Right lobe of liver (tissue), 6 donors: ENCODE measurements around the gene SOHLH2. TPM values are rescaled to one million over a fixed set of nuclear protein-coding genes. Genes with fewer than 3 reads are reported as not detected.

Experiments used
- ATAC-seq, 4 donors: fragments of 200-7000 bp; cut with Tn5 transposase; one replicate each; pipeline ENCODE4 v1.9.1; 2020; ENCODE audit warnings: mild to moderate bottlenecking in 4 of 4, moderate library complexity in 4 of 4
- DNase-seq, 3 donors: peaks; one replicate each; pipeline ENCODE4 v3.0.0-alpha.2; 2020
- H3K27ac ChIP-seq, 3 donors: fragments of 200-600 bp; one replicate each; pipeline ENCODE4 v1.8.0; 2022
- H3K27me3 ChIP-seq, 2 donors: fragments of 200-600 bp; one replicate each; pipeline ENCODE4 v1.8.0; 2022
- H3K36me3 ChIP-seq, 4 donors: fragments of 200-600 bp; sonication (generic) in 1 of 4; one replicate each; pipeline versions ENCODE4 v1.5.1 to v1.8.0; 2017 to 2022; ENCODE audit warnings: control low read depth in 1 of 4
- H3K4me1 ChIP-seq, 4 donors: fragments of 200-600 bp; sonication (generic) in 1 of 4; one replicate each; pipeline versions ENCODE4 v1.5.1 to v1.8.0; 2017 to 2022; ENCODE audit warnings: control low read depth in 1 of 4
- H3K4me3 ChIP-seq, 3 donors: fragments of 200-600 bp; one replicate each; pipeline ENCODE4 v1.8.0; 2022
- H3K9me3 ChIP-seq, 4 donors: fragments of 200-600 bp; sonication (generic) in 1 of 4; one replicate each; pipeline versions ENCODE4 v1.5.1 to v1.8.0; 2017 to 2022; ENCODE audit warnings: control low read depth in 1 of 4
- CTCF ChIP-seq, 4 donors: fragments of 200-600 bp in 3 of 4; fragments of 450-650 bp in 1 of 4; IDR thresholded peaks; one replicate each; pipeline versions ENCODE4 v1.5.1 to v1.8.0; 2016 to 2022; ENCODE audit warnings: antibody characterized with exemption in 4 of 4, mild to moderate bottlenecking in 2 of 4
- POLR2A ChIP-seq: fragments of 450-650 bp; IDR thresholded peaks from one replicate; pipeline ENCODE4 v1.6.1; 2017; ENCODE audit warnings: antibody characterized with exemption, mild to moderate bottlenecking
- WGBS: methylation state at CpG from one replicate; pipeline ENCODE4 v1.1.6; 2018; ENCODE audit warnings: low coverage, low lambda C conversion rate; ENCODE audit not compliant: insufficient coverage; ENCODE audit errors: missing lambda C conversion rate; 5-methylcytosine and 5-hydroxymethylcytosine counted together
- intact Hi-C, 2 donors: fragments of 100-400 bp; cut with DNase I; formaldehyde crosslinking; loops; one replicate each; pipeline versions ENCODE4 v1.11.2 to v1.14.1; 2022
- total RNA-seq, 6 experiments: library from RNA; depleted of rRNA in 2 of 6; stranded (reverse); fragments of >200 nt in 2 of 6; fragmentation: NEBNext Ultra II Directional in 3 of 6; extraction: Animal tissue kit (Norgen Biotek cat#: 25700) in 3 of 6; gene quantifications; one replicate each; pipeline versions ENCODE4 v1.1.0 to v1.2.4, GENCODE V29; 2016 to 2023
- donor health status: DM: no; HTN: yes; CAD: no.
- donor health status: DM: no; HTN: no; CAD: no.
- donor health status: DM: no; HTN: no; CAD: no.
- donor health status: DM: no; HTN: yes; CAD: no.
- donor health status: DM: no; HTN: yes; CAD: no.

The SOHLH2 gene
- total RNA-seq, 6 experiments from 2014 or later: not detected

- H3K9me3 ChIP-seq: no peaks in the 10 kb centered on the region
- DNase-seq: no peak
- no peaks in the 10 kb centered on the region for H3K27me3 ChIP-seq
- TF ChIP-seq POLR2A (no peak), CTCF (IDR thresholded peaks at IDR 0.05) (no peak)
- H3K36me3 ChIP-seq: no peaks in the 10 kb centered on the region
- WGBS: 58% methylated on average over 4 of the region's 4 CpGs
- H3K4me1 ChIP-seq: no peaks in the 10 kb centered on the region
- H3K4me3 ChIP-seq: no peak overlapping the region
- no peak for ATAC-seq
- no peak overlapping the region for H3K27ac ChIP-seq
- intact Hi-C loops: no loop called here
Observed at GRCh38 chr13:36146511-36147269, 67.7 kb downstream of the SOHLH2 start.

- DNase-seq (no peak), ATAC-seq (no peak)
- TF ChIP-seq POLR2A (no peak), CTCF (IDR thresholded peaks at IDR 0.05) (no peak)
- no peaks in the 10 kb centered on the region for H3K9me3 ChIP-seq
- 31% methylated on average over 2 of the region's 2 CpGs for WGBS
- H3K27ac ChIP-seq: no peak overlapping the region
- intact Hi-C loops: no loop called here
- H3K36me3 ChIP-seq: no peaks in the 10 kb centered on the region
- H3K27me3 ChIP-seq: no peaks in the 10 kb centered on the region
- H3K4me3 ChIP-seq: no peak overlapping the region
- H3K4me1 ChIP-seq: no peaks in the 10 kb centered on the region
Observed at GRCh38 chr13:36143738-36144137, 70.6 kb downstream of the SOHLH2 start.

GRCh38 chr13:36142735-36143134 lies 71.6 kb downstream of the SOHLH2 start:
- ATAC-seq: no peak
- H3K4me1 ChIP-seq: no peaks in the 10 kb centered on the region

GRCh38 chr13:36135876-36136275 lies 78.5 kb downstream of the SOHLH2 start:
- Histone ChIP-seq H3K27ac (no peak overlapping the region), H3K9me3 (no peaks in the 10 kb centered on the region), H3K4me3 (no peak overlapping the region), H3K27me3 (no peaks in the 10 kb centered on the region), H3K4me1 (no peaks in the 10 kb centered on the region), H3K36me3 (no peaks in the 10 kb centered on the region)
- intact Hi-C loops: no loop called here
- DNase-seq (no peak), ATAC-seq (no peak)
- TF ChIP-seq CTCF (IDR thresholded peaks at IDR 0.05): no peak
- TF ChIP-seq POLR2A: no peak
- WGBS: 28% methylated on average over 2 of the region's 2 CpGs

More at GRCh38 chr13:36142735-36143134, 71.6 kb downstream of the SOHLH2 start:
- TF ChIP-seq CTCF (IDR thresholded peaks at IDR 0.05): no peak
- TF ChIP-seq POLR2A: no peak
- no peaks in the 10 kb centered on the region for H3K36me3 ChIP-seq
- no peaks in the 10 kb centered on the region for H3K9me3 ChIP-seq
- H3K27me3 ChIP-seq: no peaks in the 10 kb centered on the region
- no peak for DNase-seq
- H3K27ac ChIP-seq: no peak overlapping the region
- no peak overlapping the region for H3K4me3 ChIP-seq
- intact Hi-C loops: no loop called here
